Endothelial cell of umbilical vein (primary cell): ENCODE data around the gene GABBR2. TPM values are rescaled to one million over a fixed set of nuclear protein-coding genes. Genes with fewer than 3 reads are reported as not detected.

Source experiments
- BruUV-seq: library from RNA; stranded (reverse); fragments of 400-500 nt; replicated peaks from 2 replicates; lab custom pipeline; 2021; lab: Mats Ljungman, UMichigan
- CTCF ChIA-PET: fragments of 300-600, 350-600 bp; sonication (Branson Sonifier 250); formaldehyde crosslinking; loops from one replicate; lab custom pipeline; 2021; ENCODE audit warnings: antibody characterized with exemption, inconsistent platforms; lab: Charles Lee
- POLR2A ChIA-PET: fragments of 300-600, 350-600 bp; sonication (Branson Sonifier 250); formaldehyde crosslinking; loops from one replicate; lab custom pipeline; 2021; ENCODE audit warnings: antibody characterized with exemption, inconsistent platforms; lab: Charles Lee
- DNase-seq: peaks from one replicate; pipeline ENCODE4 v3.0.0-alpha.2; 2011; ENCODE audit warnings: low read depth, low spot score
- FAIRE-seq: peaks from 2 replicates; lab custom pipeline; 2011; peaks lifted over from hg19 to GRCh38; lab: Jason Lieb, UNC
- H2AFZ ChIP-seq: 2 replicates; pipeline ENCODE4 v1.6.0; 2012; ENCODE audit warnings: low read depth, low read length, control low read depth, inconsistent platforms
- H3K27ac ChIP-seq: 2 replicates; pipeline ENCODE4 v1.5.1; 2011; ENCODE audit warnings: low read depth, mild to moderate bottlenecking, control low read depth, low read length, moderate library complexity; ENCODE audit not compliant: insufficient read depth
- H3K27me3 ChIP-seq, 2 experiments: 2 replicates each; pipeline versions ENCODE4 v1.6.0 to v1.6.1; 2011; ENCODE audit warnings: low read length in 2 of 2, mixed read lengths in 1 of 2; ENCODE audit not compliant: control insufficient read depth in 2 of 2, insufficient read depth in 2 of 2
- H3K36me3 ChIP-seq, 2 experiments: 2 replicates in 1 of 2; 3 replicates in 1 of 2; pipeline ENCODE4 v1.5.1; 2011; ENCODE audit warnings: low read length in 2 of 2, mild to moderate bottlenecking in 1 of 2, moderate library complexity in 1 of 2; ENCODE audit not compliant: control insufficient read depth in 2 of 2, insufficient read depth in 2 of 2; ENCODE audit errors: extremely low read depth in 1 of 2
- H3K4me1 ChIP-seq: 3 replicates; pipeline ENCODE4 v1.5.1; 2011; ENCODE audit warnings: mild to moderate bottlenecking, low read length; ENCODE audit not compliant: control insufficient read depth, insufficient read depth; ENCODE audit errors: extremely low read depth
- H3K4me2 ChIP-seq: 2 replicates; pipeline ENCODE4 v1.6.1; 2011; ENCODE audit warnings: low read length, control low read depth, mixed read lengths; ENCODE audit not compliant: insufficient read depth
- H3K4me3 ChIP-seq, 3 experiments: fragments of 200-600 bp in 1 of 3; sonication (generic), shearing (Covaris generic) in 1 of 3; replicated peaks in 1 of 3; 2 replicates each; pipeline ENCODE4 v1.5.1; 2011 to 2016; ENCODE audit warnings: control low read depth in 3 of 3, low read length in 3 of 3, mild to moderate bottlenecking in 2 of 3, inconsistent platforms in 1 of 3, low read depth in 1 of 3, moderate library complexity in 1 of 3; ENCODE audit not compliant: insufficient read depth in 1 of 3
- H3K79me2 ChIP-seq: 2 replicates; pipeline ENCODE4 v1.6.0; 2012; ENCODE audit warnings: low read length, inconsistent platforms; ENCODE audit not compliant: control insufficient read depth, insufficient read depth
- H3K9ac ChIP-seq: replicated peaks from 2 replicates; pipeline ENCODE3; 2011; ENCODE audit warnings: low read length, control low read depth; ENCODE audit not compliant: insufficient read depth; ENCODE audit errors: extremely low read depth
- H3K9me1 ChIP-seq: replicated peaks from 3 replicates; pipeline ENCODE4 v1.6.0; 2011; ENCODE audit warnings: mild to moderate bottlenecking, low read length; ENCODE audit not compliant: control insufficient read depth, insufficient read depth; ENCODE audit errors: extremely low read depth
- H3K9me3 ChIP-seq: replicated peaks from 2 replicates; pipeline ENCODE4 v1.5.1; 2012; ENCODE audit warnings: low read length, inconsistent platforms; ENCODE audit not compliant: control insufficient read depth, insufficient read depth
- H4K20me1 ChIP-seq: replicated peaks from 2 replicates; pipeline ENCODE3; 2011; ENCODE audit warnings: mild to moderate bottlenecking, low read length; ENCODE audit not compliant: control insufficient read depth, insufficient read depth; ENCODE audit errors: extremely low read depth
- EZH2 ChIP-seq: IDR thresholded peaks from 2 replicates; pipeline ENCODE4 v1.6.1; 2012; ENCODE audit warnings: borderline replicate concordance, low read depth, mild to moderate bottlenecking, moderate library complexity, low read length, inconsistent platforms; ENCODE audit not compliant: severe bottlenecking
- FOS ChIP-seq: IDR thresholded peaks from 2 replicates; pipeline ENCODE4 v1.6.1; 2011; ENCODE audit warnings: mild to moderate bottlenecking, low read length, moderate library complexity, borderline replicate concordance; ENCODE audit not compliant: insufficient read depth
- GATA2 ChIP-seq: IDR thresholded peaks from 2 replicates; pipeline ENCODE4 v1.7.0; 2011; ENCODE audit warnings: low read depth, mild to moderate bottlenecking, moderate library complexity, mixed read lengths, low read length; ENCODE audit not compliant: insufficient read length, insufficient read depth
- JUN ChIP-seq: IDR thresholded peaks from 2 replicates; pipeline ENCODE4 v1.6.1; 2011; ENCODE audit warnings: borderline replicate concordance, low read depth; ENCODE audit not compliant: insufficient read length, insufficient read depth
- MYC ChIP-seq: IDR thresholded peaks from one replicate; pipeline ENCODE4 v1.6.1; 2011; ENCODE audit warnings: mild to moderate bottlenecking, low read depth, low read length
- POLR2A ChIP-seq: IDR thresholded peaks from 2 replicates; pipeline ENCODE4 v1.6.1; 2012; ENCODE audit warnings: low read depth, mild to moderate bottlenecking, control low read depth, low read length
- POLR2AphosphoS5 ChIP-seq: IDR thresholded peaks from 2 replicates; pipeline ENCODE4 v1.6.1; 2012; ENCODE audit warnings: low read depth, mild to moderate bottlenecking, control low read depth, low read length, moderate library complexity; ENCODE audit not compliant: insufficient read depth
- dilution Hi-C: fragments of 300-500 bp; cut with MboI; formaldehyde crosslinking; loops from one replicate; pipeline ENCODE4 v1.15.0; 2019; ENCODE audit warnings: low sequenced_read_pairs; ENCODE audit not compliant: extremely low pct_ligation_motif_present
- intact Hi-C: fragments of 100-400 bp; cut with micrococcal nuclease; formaldehyde crosslinking; loops from one replicate; pipeline ENCODE4 v1.10.0; 2022
- polyA plus RNA-seq, 4 experiments: library from polyadenylated mRNA; depleted of rRNA in 3 of 4; stranded (reverse) in 3 of 4; unstranded in 1 of 4; fragments of >200 nt; gene quantifications; 2 replicates each; pipeline versions ENCODE4 v1.2.1 to v1.2.3, GENCODE V29; 2011 to 2012; ENCODE audit warnings: missing spikeins in 1 of 4
- total RNA-seq: library from RNA; stranded (reverse); gene quantifications from 2 replicates; pipeline ENCODE4 v1.2.3, GENCODE V29; 2021
- TF ChIP-seq, protein P1 (sequence below): IDR thresholded peaks from 2 replicates; pipeline ENCODE4 v1.6.1; 2011; ENCODE audit not compliant: insufficient read depth, insufficient read length
- TF ChIP-seq, protein P2 (sequence below), 2 donors: IDR thresholded peaks; 1 replicate in 1 of 2; 2 replicates in 1 of 2; pipeline ENCODE4 v1.5.1; 2011; ENCODE audit warnings: low read length in 2 of 2, mild to moderate bottlenecking in 2 of 2, moderate library complexity in 2 of 2, control low read depth in 1 of 2, inconsistent platforms in 1 of 2, low read depth in 1 of 2; ENCODE audit not compliant: insufficient read depth in 1 of 2; ENCODE audit errors: extremely low read depth in 1 of 2

GABBR2 gene
- total and polyA plus RNA-seq, 2 donors (not counting 3 experiments of a cell fraction or from before 2014, with no cell fraction given) = 1.1 to 9.2 TPM

DNA sequence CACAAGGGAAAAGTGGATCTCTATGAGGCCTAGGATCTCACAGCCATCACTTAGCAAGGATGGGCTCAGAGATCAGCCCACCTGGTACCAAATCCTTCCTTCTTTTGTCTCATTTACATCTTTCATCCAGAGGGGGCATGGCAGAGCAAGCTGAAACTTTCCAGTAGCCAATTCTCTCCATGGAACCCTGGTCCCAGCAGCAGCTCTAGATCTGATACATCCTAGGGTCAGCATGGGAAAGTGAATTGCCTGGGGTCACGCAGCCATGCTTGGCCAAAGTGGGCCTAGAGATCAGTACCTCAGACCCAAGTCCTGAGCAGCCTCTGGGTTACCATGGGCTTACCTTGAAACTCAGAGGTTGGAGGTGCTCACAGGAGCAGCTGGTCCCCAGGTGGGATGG lies 170.5 kb downstream of the GABBR2 start:
- Histone ChIP-seq H3K9ac (no peak overlapping the region), H2AFZ (no peak overlapping the region), H4K20me1 (no peaks in the 10 kb centered on the region), H3K36me3 (no peaks in the 10 kb centered on the region), H3K27ac (no peak overlapping the region), H3K4me2 (no peak overlapping the region), H3K27me3 (no peaks in the 10 kb centered on the region), H3K9me1 (no peaks in the 10 kb centered on the region), H3K4me1 (no peaks in the 10 kb centered on the region), H3K79me2 (no peaks in the 10 kb centered on the region), H3K9me3 (no peaks in the 10 kb centered on the region), H3K4me3 (no peak overlapping the region)
- no peak for DNase-seq
- TF ChIP-seq, protein P1, sequence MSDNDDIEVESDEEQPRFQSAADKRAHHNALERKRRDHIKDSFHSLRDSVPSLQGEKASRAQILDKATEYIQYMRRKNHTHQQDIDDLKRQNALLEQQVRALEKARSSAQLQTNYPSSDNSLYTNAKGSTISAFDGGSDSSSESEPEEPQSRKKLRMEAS = no peak
- TF ChIP-seq, protein P2, sequence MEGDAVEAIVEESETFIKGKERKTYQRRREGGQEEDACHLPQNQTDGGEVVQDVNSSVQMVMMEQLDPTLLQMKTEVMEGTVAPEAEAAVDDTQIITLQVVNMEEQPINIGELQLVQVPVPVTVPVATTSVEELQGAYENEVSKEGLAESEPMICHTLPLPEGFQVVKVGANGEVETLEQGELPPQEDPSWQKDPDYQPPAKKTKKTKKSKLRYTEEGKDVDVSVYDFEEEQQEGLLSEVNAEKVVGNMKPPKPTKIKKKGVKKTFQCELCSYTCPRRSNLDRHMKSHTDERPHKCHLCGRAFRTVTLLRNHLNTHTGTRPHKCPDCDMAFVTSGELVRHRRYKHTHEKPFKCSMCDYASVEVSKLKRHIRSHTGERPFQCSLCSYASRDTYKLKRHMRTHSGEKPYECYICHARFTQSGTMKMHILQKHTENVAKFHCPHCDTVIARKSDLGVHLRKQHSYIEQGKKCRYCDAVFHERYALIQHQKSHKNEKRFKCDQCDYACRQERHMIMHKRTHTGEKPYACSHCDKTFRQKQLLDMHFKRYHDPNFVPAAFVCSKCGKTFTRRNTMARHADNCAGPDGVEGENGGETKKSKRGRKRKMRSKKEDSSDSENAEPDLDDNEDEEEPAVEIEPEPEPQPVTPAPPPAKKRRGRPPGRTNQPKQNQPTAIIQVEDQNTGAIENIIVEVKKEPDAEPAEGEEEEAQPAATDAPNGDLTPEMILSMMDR (IDR thresholded peaks at IDR 0.05; ENCODE audit: extremely low read depth in 1 of 2, insufficient read depth in 1 of 2, low read depth in 1 of 2, low read length in 2 of 2) = no peak
- TF ChIP-seq EZH2 = no peak
- no peak for TF ChIP-seq MYC
- no peak for TF ChIP-seq POLR2A
- TF ChIP-seq GATA2 = no peak
- TF ChIP-seq FOS = no peak
- TF ChIP-seq POLR2AphosphoS5 = no peak
- no peak for TF ChIP-seq JUN
- BruUV-seq = no TSS peak
- no peak for FAIRE-seq
- intact Hi-C loops (no loop called here), dilution Hi-C loops (no loop called here)
- CTCF ChIA-PET = interaction anchor here (1.3 to 1.7 kb wide), 2 partner anchors 15 to 168 kb away, joined by 3 to 4 read pairs; no protein-coding TSS in a partner anchor
- POLR2A ChIA-PET = no interaction called here
